ENCODE measurements around the gene CXorf65. TPM values are rescaled to one million over a fixed set of nuclear protein-coding genes. Genes with fewer than 3 reads are reported as not detected.

The CXorf65 gene
- 17.9 and 24.9 TPM in 2 replicates for total RNA-seq

GRCh38 chrX:71106427-71106826, at the start of gene CXorf65:
TSS of gene CXorf65 (minus strand) at chrX:71106740. CDS start at chrX:71106556, 184 bp downstream.
- peak; percentile 68 for DNase-seq
- Mint-ChIP-seq H3K27ac (peak within 1 kb of the TSS; percentile 81), H3K9me3 (no peaks in the 10 kb centered on the region), H3K4me3 (peak within 1 kb of the TSS; percentile 100), H3K4me1 (peaks cover 52% of the 10 kb centered on the region), H3K27me3 (no peaks in the 10 kb centered on the region), H3K36me3 (ENCODE audit: low read depth) (peaks cover 74% of the 10 kb centered on the region)
- intact Hi-C loops (cut with micrococcal nuclease) = loop anchor here (10.0 kb wide), 1 partner anchor 148 kb away; the partner anchor contains the start of gene ZMYM3

- Mint-ChIP-seq H3K27me3 (no peaks in the 10 kb centered on the region), H3K4me3 (no peak overlapping the region), H3K4me1 (peaks cover 4% of the 10 kb centered on the region), H3K36me3 (ENCODE audit: low read depth) (peaks cover 10% of the 10 kb centered on the region), H3K9me3 (no peaks in the 10 kb centered on the region), H3K27ac (no peak overlapping the region)
- no peak for DNase-seq
- intact Hi-C loops (cut with micrococcal nuclease) = no loop called here
Measured at GRCh38 chrX:71154641-71155040, 48.1 kb upstream of the CXorf65 start.

GRCh38 chrX:71154196-71154595, 47.7 kb upstream of the CXorf65 start:
- H3K4me1 Mint-ChIP-seq = peaks cover 4% of the 10 kb centered on the region
- no peak overlapping the region for H3K4me3 Mint-ChIP-seq
- H3K36me3 Mint-ChIP-seq (ENCODE audit: low read depth) = peaks cover 10% of the 10 kb centered on the region
- H3K9me3 Mint-ChIP-seq = no peaks in the 10 kb centered on the region
- intact Hi-C loops (cut with micrococcal nuclease) = no loop called here
- no peaks in the 10 kb centered on the region for H3K27me3 Mint-ChIP-seq
- DNase-seq = no peak
- H3K27ac Mint-ChIP-seq = no peak overlapping the region

GRCh38 chrX:71151366-71151765, 44.8 kb upstream of the CXorf65 start:
- DNase-seq = no peak
- Mint-ChIP-seq H3K4me1 (peaks cover 4% of the 10 kb centered on the region), H3K27me3 (no peaks in the 10 kb centered on the region), H3K27ac (no peak overlapping the region), H3K36me3 (ENCODE audit: low read depth) (peaks cover 5% of the 10 kb centered on the region), H3K9me3 (no peaks in the 10 kb centered on the region), H3K4me3 (no peak overlapping the region)
- intact Hi-C loops (cut with micrococcal nuclease) = no loop called here

- intact Hi-C loops (cut with micrococcal nuclease) = no loop called here
- no peak for DNase-seq
- peaks cover 2% of the 10 kb centered on the region for H3K36me3 Mint-ChIP-seq (ENCODE audit: low read depth)
- no peaks in the 10 kb centered on the region for H3K9me3 Mint-ChIP-seq
- peaks cover 5% of the 10 kb centered on the region for H3K4me1 Mint-ChIP-seq
- H3K27me3 Mint-ChIP-seq = no peaks in the 10 kb centered on the region
- H3K27ac Mint-ChIP-seq = no peak overlapping the region
- no peak overlapping the region for H3K4me3 Mint-ChIP-seq
Measured at GRCh38 chrX:71148278-71148663, 41.7 kb upstream of the CXorf65 start.

- DNase-seq = no peak
- Mint-ChIP-seq H3K4me1 (peaks cover 5% of the 10 kb centered on the region), H3K4me3 (no peak overlapping the region), H3K27ac (no peak overlapping the region), H3K9me3 (no peaks in the 10 kb centered on the region), H3K27me3 (no peaks in the 10 kb centered on the region), H3K36me3 (ENCODE audit: low read depth) (peaks cover 4% of the 10 kb centered on the region)
- intact Hi-C loops (cut with micrococcal nuclease) = no loop called here
Measured at GRCh38 chrX:71147496-71148277, 41.1 kb upstream of the CXorf65 start.

- Mint-ChIP-seq H3K27me3 (no peaks in the 10 kb centered on the region), H3K36me3 (ENCODE audit: low read depth) (peaks cover 9% of the 10 kb centered on the region), H3K4me1 (peaks cover 5% of the 10 kb centered on the region), H3K27ac (no peak within 1 kb of the TSS), H3K4me3 (no peak within 1 kb of the TSS), H3K9me3 (no peaks in the 10 kb centered on the region)
- DNase-seq = no peak
- intact Hi-C loops (cut with micrococcal nuclease) = no loop called here
Measured at GRCh38 chrX:71144651-71145050, 38.1 kb upstream of the CXorf65 start, which contains the start of gene NLGN3. TSS of gene NLGN3 (plus strand) at chrX:71144841. CDS start at chrX:71147750, 2,909 bp downstream.

GRCh38 chrX:71143508-71143907, 37.0 kb upstream of the CXorf65 start:
- no peak overlapping the region for H3K4me3 Mint-ChIP-seq
- DNase-seq = no peak
- peaks cover 9% of the 10 kb centered on the region for H3K4me1 Mint-ChIP-seq
- peaks cover 17% of the 10 kb centered on the region for H3K36me3 Mint-ChIP-seq (ENCODE audit: low read depth)
- H3K27ac Mint-ChIP-seq = no peak overlapping the region
- H3K27me3 Mint-ChIP-seq = no peaks in the 10 kb centered on the region
- intact Hi-C loops (cut with micrococcal nuclease) = no loop called here
- H3K9me3 Mint-ChIP-seq = no peaks in the 10 kb centered on the region

GRCh38 chrX:71140440-71140839, 33.9 kb upstream of the CXorf65 start:
- no peak for DNase-seq
- intact Hi-C loops (cut with micrococcal nuclease) = no loop called here
- peaks cover 37% of the 10 kb centered on the region for H3K36me3 Mint-ChIP-seq (ENCODE audit: low read depth)
- H3K27me3 Mint-ChIP-seq = no peaks in the 10 kb centered on the region
- H3K9me3 Mint-ChIP-seq = no peaks in the 10 kb centered on the region
- H3K27ac Mint-ChIP-seq = no peak overlapping the region
- H3K4me1 Mint-ChIP-seq = peaks cover 4% of the 10 kb centered on the region
- no peak overlapping the region for H3K4me3 Mint-ChIP-seq

GRCh38 chrX:71131510-71131909, 25.0 kb upstream of the CXorf65 start:
- Mint-ChIP-seq H3K27me3 (no peaks in the 10 kb centered on the region), H3K4me1 (peaks cover 14% of the 10 kb centered on the region), H3K9me3 (no peaks in the 10 kb centered on the region), H3K27ac (peak overlapping the region; percentile 11), H3K36me3 (ENCODE audit: low read depth) (peaks cover 59% of the 10 kb centered on the region), H3K4me3 (no peak overlapping the region)
- no peak for DNase-seq
- intact Hi-C loops (cut with micrococcal nuclease) = no loop called here

GRCh38 chrX:71128915-71129765, 22.6 kb upstream of the CXorf65 start:
- Mint-ChIP-seq H3K27ac (peak overlapping the region; percentile 80), H3K4me1 (peaks cover 16% of the 10 kb centered on the region), H3K9me3 (no peaks in the 10 kb centered on the region), H3K4me3 (peak overlapping the region; percentile 59), H3K27me3 (no peaks in the 10 kb centered on the region), H3K36me3 (ENCODE audit: low read depth) (peaks cover 55% of the 10 kb centered on the region)
- intact Hi-C loops (cut with micrococcal nuclease) = loop anchor here (1.0 kb wide), 2 partner anchors 31 to 61 kb away; partner anchors contain the start of gene SNX12
- DNase-seq = peak; percentile 92

- peaks cover 16% of the 10 kb centered on the region for H3K4me1 Mint-ChIP-seq
- H3K4me3 Mint-ChIP-seq = no peak overlapping the region
- no peaks in the 10 kb centered on the region for H3K27me3 Mint-ChIP-seq
- peak overlapping the region; percentile 80 for H3K27ac Mint-ChIP-seq
- H3K36me3 Mint-ChIP-seq (ENCODE audit: low read depth) = peaks cover 60% of the 10 kb centered on the region
- intact Hi-C loops (cut with micrococcal nuclease) = no loop called here
- H3K9me3 Mint-ChIP-seq = no peaks in the 10 kb centered on the region
- no peak for DNase-seq
Measured at GRCh38 chrX:71128166-71128833, 21.8 kb upstream of the CXorf65 start.

- Mint-ChIP-seq H3K36me3 (ENCODE audit: low read depth) (peaks cover 26% of the 10 kb centered on the region), H3K27ac (peak overlapping the region; percentile 86), H3K9me3 (no peaks in the 10 kb centered on the region), H3K27me3 (no peaks in the 10 kb centered on the region), H3K4me3 (peak overlapping the region; percentile 84), H3K4me1 (peaks cover 14% of the 10 kb centered on the region)
- no peak for DNase-seq
- intact Hi-C loops (cut with micrococcal nuclease) = loop anchor here (1.0 to 2.0 kb wide), 3 partner anchors 16 to 164 kb away; partner anchors contain the start of genes NONO and SNX12
Measured at GRCh38 chrX:71118985-71119535, 12.5 kb upstream of the CXorf65 start.

Data from activated CD4-positive, alpha-beta T cell treated with anti-CD3 and anti-CD28 coated beads, Interleukin-2, amount 10 ng/mL, durations not matched to agents 24 days and 14 days (primary cell).